ENCODE measurements around the gene LYRM4.

The LYRM4 gene

GRCh38 chr6:5201271-5201670, 59.5 kb downstream of the LYRM4 start:
- ChIA-PET POLR2A (no interaction called here), CTCF (interaction anchor here (0.6 kb wide), 1 partner anchor 320 kb away, joined by 5 read pairs; no protein-coding TSS in a partner anchor)
- TF ChIP-seq ZNF266 (tag by site-specific recombination; IDR thresholded peaks at IDR 0.05; ENCODE audit: low read depth) (no peak), ZIC2 (tag by site-specific recombination; IDR thresholded peaks at IDR 0.05) (peak; percentile 65)
- Histone ChIP-seq H3K9me3 (ENCODE audit: control insufficient read depth, insufficient read depth, low read depth, low read length) (no peaks in the 10 kb centered on the region), H3K4me3 (ENCODE audit: low read depth, low read length) (no peak overlapping the region), H3K27ac (ENCODE audit: extremely low read depth, low read depth, low read length) (no peak overlapping the region), H3K4me1 (ENCODE audit: control insufficient read depth, insufficient read depth, low read length) (peaks cover 8% of the 10 kb centered on the region), H3K36me3 (ENCODE audit: control insufficient read depth in 2 of 2, insufficient read depth in 1 of 2, low read length in 2 of 2) (no peaks in the 10 kb centered on the region)

GRCh38 chr6:5199702-5200101, 61.0 kb downstream of the LYRM4 start:
- TF ChIP-seq MZF1 (tag by site-specific recombination; IDR thresholded peaks at IDR 0.05; ENCODE audit: borderline replicate concordance) = no peak
- no peak for TF ChIP-seq ZNF521 (tag by site-specific recombination; IDR thresholded peaks at IDR 0.05)
- no peak for TF ChIP-seq HOXD13 (CRISPR knock-in tag; IDR thresholded peaks at IDR 0.05; ENCODE audit: borderline replicate concordance)
- TF ChIP-seq ZNF174 (tag by site-specific recombination; IDR thresholded peaks at IDR 0.05) = no peak
- TF ChIP-seq ZBTB10 (tag by site-specific recombination; IDR thresholded peaks at IDR 0.05) = no peak
- ChIA-PET POLR2A (no interaction called here), CTCF (interaction anchor here (0.8 to 2.0 kb wide), 5 partner anchors 12 to 202 kb away, joined by 3 to 9 read pairs (median 5); no protein-coding TSS in a partner anchor)
- Histone ChIP-seq H3K9me3 (ENCODE audit: control insufficient read depth, insufficient read depth, low read depth, low read length) (no peaks in the 10 kb centered on the region), H3K27ac (ENCODE audit: extremely low read depth, low read depth, low read length) (no peak overlapping the region), H3K36me3 (ENCODE audit: control insufficient read depth in 2 of 2, insufficient read depth in 1 of 2, low read length in 2 of 2) (no peaks in the 10 kb centered on the region), H3K4me3 (ENCODE audit: low read depth, low read length) (no peak overlapping the region), H3K4me1 (ENCODE audit: control insufficient read depth, insufficient read depth, low read length) (no peaks in the 10 kb centered on the region)

- H3K36me3 ChIP-seq (ENCODE audit: control insufficient read depth in 2 of 2, insufficient read depth in 1 of 2, low read length in 2 of 2) = no peaks in the 10 kb centered on the region
- H3K4me3 ChIP-seq (ENCODE audit: low read depth, low read length) = no peak overlapping the region
- no peaks in the 10 kb centered on the region for H3K4me1 ChIP-seq (ENCODE audit: control insufficient read depth, insufficient read depth, low read length)
- POLR2A ChIA-PET = no interaction called here
- CTCF ChIA-PET = interaction anchor here (0.8 to 2.0 kb wide), 5 partner anchors 12 to 203 kb away, joined by 3 to 9 read pairs (median 5); no protein-coding TSS in a partner anchor
- H3K27ac ChIP-seq (ENCODE audit: extremely low read depth, low read depth, low read length) = no peak overlapping the region
- no peaks in the 10 kb centered on the region for H3K9me3 ChIP-seq (ENCODE audit: control insufficient read depth, insufficient read depth, low read depth, low read length)
- TF ChIP-seq ZNF704 (tag by site-specific recombination; IDR thresholded peaks at IDR 0.05) (no peak), ZNF280D (tag by site-specific recombination; IDR thresholded peaks at IDR 0.05) (no peak), OVOL3 (tag by site-specific recombination; IDR thresholded peaks at IDR 0.05) (no peak), ZNF843 (tag by site-specific recombination; IDR thresholded peaks at IDR 0.05) (no peak), ZNF23 (tag by site-specific recombination; IDR thresholded peaks at IDR 0.05; ENCODE audit: borderline replicate concordance) (no peak), YY1 (tag by site-specific recombination; IDR thresholded peaks at IDR 0.05) (no peak), HOXC10 (CRISPR knock-in tag; IDR thresholded peaks at IDR 0.05) (no peak), ZNF10 (tag by site-specific recombination; IDR thresholded peaks at IDR 0.05) (no peak), AEBP2 (tag by site-specific recombination; IDR thresholded peaks at IDR 0.05; ENCODE audit: borderline replicate concordance) (no peak), HOXA7 (CRISPR knock-in tag; IDR thresholded peaks at IDR 0.05; ENCODE audit: borderline replicate concordance) (no peak), ZNF214 (tag by site-specific recombination; IDR thresholded peaks at IDR 0.05; ENCODE audit: borderline replicate concordance) (no peak), ZBTB11 (tag by site-specific recombination; conservative IDR thresholded peaks at IDR 0.05; ENCODE audit: low read depth) (no peak), ZNF311 (tag by site-specific recombination; IDR thresholded peaks at IDR 0.05; ENCODE audit: borderline replicate concordance) (no peak)
Observed at GRCh38 chr6:5199283-5199682, 61.5 kb downstream of the LYRM4 start.

Data from HEK293 (cell line).